Measurements from ENCODE around the gene NEK1.
"Not testable (repeated sequence)": the region's sequence is repeated elsewhere in the genome, so short reads cannot be mapped to it uniquely, and the experiment has no call there.

DNA sequence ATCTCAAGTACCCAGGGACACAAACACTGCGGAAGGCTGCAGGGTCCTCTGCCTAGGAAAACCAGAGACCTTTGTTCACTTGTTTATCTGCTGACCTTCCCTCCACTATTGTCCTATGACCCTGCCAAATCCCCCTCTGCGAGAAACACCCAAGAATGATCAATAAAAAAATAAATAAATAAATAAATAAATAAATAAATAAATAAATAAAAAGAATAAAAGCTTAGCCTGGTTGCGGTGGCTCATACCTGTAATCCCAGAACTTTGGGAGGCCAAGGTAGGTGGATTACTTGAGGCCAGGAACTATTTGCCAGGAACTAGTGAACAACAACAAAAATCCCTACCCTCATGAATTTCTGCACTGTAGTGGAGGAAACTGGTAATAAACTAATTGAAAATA, 41.4 kb downstream of the NEK1 start:
- not testable (repeated sequence) for TF ChIP-seq FOSL1 (IDR thresholded peaks at IDR 0.05; ENCODE audit: insufficient read depth, low read depth, low read length); POLR2A (IDR thresholded peaks at IDR 0.05; ENCODE audit: control extremely low read depth in 1 of 2, low read depth in 2 of 2, low read length in 2 of 2); EP300 (IDR thresholded peaks at IDR 0.05; ENCODE audit: borderline replicate concordance in 1 of 2, low read depth in 2 of 2, low read length in 2 of 2); POLR2AphosphoS5 (IDR thresholded peaks at IDR 0.05; ENCODE audit: low read depth, low read length); TCF12 (IDR thresholded peaks at IDR 0.05; ENCODE audit: low read depth, low read length); YY1 (IDR thresholded peaks at IDR 0.05; ENCODE audit: low read depth, low read length)
- TF ChIP-seq, protein P1, sequence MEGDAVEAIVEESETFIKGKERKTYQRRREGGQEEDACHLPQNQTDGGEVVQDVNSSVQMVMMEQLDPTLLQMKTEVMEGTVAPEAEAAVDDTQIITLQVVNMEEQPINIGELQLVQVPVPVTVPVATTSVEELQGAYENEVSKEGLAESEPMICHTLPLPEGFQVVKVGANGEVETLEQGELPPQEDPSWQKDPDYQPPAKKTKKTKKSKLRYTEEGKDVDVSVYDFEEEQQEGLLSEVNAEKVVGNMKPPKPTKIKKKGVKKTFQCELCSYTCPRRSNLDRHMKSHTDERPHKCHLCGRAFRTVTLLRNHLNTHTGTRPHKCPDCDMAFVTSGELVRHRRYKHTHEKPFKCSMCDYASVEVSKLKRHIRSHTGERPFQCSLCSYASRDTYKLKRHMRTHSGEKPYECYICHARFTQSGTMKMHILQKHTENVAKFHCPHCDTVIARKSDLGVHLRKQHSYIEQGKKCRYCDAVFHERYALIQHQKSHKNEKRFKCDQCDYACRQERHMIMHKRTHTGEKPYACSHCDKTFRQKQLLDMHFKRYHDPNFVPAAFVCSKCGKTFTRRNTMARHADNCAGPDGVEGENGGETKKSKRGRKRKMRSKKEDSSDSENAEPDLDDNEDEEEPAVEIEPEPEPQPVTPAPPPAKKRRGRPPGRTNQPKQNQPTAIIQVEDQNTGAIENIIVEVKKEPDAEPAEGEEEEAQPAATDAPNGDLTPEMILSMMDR (IDR thresholded peaks at IDR 0.05; ENCODE audit: control extremely low read depth in 1 of 3, insufficient read depth in 1 of 3, low read depth in 1 of 3, low read length in 3 of 3), result not testable (repeated sequence)
- TF ChIP-seq, protein P2, sequence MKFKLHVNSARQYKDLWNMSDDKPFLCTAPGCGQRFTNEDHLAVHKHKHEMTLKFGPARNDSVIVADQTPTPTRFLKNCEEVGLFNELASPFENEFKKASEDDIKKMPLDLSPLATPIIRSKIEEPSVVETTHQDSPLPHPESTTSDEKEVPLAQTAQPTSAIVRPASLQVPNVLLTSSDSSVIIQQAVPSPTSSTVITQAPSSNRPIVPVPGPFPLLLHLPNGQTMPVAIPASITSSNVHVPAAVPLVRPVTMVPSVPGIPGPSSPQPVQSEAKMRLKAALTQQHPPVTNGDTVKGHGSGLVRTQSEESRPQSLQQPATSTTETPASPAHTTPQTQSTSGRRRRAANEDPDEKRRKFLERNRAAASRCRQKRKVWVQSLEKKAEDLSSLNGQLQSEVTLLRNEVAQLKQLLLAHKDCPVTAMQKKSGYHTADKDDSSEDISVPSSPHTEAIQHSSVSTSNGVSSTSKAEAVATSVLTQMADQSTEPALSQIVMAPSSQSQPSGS (IDR thresholded peaks at IDR 0.05; ENCODE audit: low read length), result not testable (repeated sequence)
